Stimulated activated CD8-positive, alpha-beta memory T cell treated with anti-CD3 and anti-CD28 coated beads, Interleukin-12 subunit alpha, Interleukin-12 subunit beta, amount 100 ng/mL, for 1 hour (primary cell): ENCODE results near the gene CYP3A7.
"Not testable (repeated sequence)": the region's sequence is repeated elsewhere in the genome, so short reads cannot be mapped to it uniquely, and the experiment has no call there.

Experiments used
- DNase-seq: peaks from one replicate; pipeline ENCODE4 v3.0.0-alpha.2; 2020; ENCODE audit warnings: low read depth

The CYP3A7 gene

DNA sequence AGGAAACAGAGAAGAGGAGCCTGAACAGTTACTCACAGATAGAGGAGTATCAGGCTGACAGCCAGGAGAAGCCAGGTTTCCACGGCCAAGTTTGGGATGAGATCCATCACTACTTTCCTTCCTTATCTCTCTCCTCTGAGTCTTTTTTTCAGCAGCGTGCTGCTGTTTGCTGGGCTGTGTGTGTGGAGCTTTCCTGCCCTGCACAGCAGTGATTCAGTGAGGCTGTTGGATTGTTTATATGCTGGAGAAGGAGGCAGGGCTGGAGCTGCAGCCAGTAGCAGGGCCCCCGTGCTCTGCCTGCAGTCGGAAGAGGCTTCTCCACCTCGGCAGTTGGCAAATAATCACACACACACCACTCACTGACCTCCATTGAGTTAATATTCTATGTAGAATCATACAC lies at the start of gene CYP3A7:
Gene CYP3A7, minus strand, starts transcription at position 210 of the 400 bp plus-strand sequence. Its CDS starts 103 bp downstream, at position 107.
- no peak for DNase-seq

DNA sequence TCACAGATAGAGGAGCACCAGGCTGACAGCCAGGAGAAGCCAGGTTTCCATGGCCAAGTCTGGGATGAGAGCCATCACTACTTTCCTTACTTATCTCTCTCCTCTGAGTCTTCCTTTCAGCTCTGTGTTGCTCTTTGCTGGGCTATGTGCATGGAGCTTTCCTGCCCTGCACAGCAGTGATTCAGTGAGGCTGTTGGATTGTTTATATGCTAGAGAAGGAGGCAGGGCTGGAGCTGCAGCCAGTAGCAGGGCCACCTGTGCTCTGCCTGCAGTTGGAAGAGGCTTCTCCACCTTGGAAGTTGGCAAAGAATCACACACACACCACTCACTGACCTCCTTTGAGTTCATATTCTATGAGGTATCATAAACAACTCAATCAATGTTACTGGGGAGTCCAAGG lies 49.0 kb upstream of the CYP3A7 start, which contains the start of gene CYP3A4:
Gene CYP3A4, minus strand, starts transcription at position 178 of the 400 bp plus-strand sequence. Its CDS starts 103 bp downstream, at position 75.
- DNase-seq, result no peak

DNA sequence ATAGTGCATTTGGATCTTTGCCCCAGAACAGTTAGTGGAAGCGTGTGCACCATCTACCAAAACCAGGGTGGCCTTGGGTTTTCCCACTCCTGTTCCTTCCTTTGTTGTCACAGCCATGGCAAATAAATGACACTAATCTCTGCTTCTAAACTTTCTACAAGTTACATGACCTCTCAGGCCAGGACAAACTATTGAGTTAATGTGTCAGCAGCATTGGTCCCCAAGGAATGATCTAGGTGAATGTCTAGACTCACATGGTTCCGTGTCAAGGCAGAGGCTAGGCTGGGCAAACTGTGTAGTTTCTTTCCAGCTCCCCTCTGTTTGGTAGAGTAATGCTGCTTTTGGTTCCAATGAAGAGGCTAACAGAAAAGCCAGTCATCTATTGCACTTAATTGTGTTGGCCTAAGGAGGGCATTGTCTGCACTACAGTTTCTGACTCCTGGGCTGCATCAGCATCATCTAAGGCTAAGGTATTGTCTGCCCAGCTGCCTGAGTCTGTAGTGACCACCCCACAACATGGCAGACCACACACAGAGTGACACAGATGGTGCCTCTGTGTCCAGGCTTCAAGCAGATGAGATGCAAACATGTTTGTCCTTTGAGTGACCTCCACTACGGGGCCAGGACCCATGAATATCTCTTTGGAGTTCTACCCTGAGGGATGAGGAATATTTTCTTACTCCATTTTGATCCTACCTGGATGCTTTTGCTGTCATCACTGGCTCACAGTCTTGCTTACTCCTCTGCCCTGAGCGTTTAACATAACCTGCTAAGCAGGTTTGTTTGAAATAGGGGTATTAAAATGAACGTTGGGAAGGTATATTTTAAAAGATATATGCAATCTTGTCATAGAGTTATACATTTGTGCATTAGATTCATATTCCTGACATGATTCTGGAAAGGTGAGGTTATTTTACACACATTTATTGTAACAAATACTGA lies 47.3 kb upstream of the CYP3A7 start:
- no peak for DNase-seq

DNA sequence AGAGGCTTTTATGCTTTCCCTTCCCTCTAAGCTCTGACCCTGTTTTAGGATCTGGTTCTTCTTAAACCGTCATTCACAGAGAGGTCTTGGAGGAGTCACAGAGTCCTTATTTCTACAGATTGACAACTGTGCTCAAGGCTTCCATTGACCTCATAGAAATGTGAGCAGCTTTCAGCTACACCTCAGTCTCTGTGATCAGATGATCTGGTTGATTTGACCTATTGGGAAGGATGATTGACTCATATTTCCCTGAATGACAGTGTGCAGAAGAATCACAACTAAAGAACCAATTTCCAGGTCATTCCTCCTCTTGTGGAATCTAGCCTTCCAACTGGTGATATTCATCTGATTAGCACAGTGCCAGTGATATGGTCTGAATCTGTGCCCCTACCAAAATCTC lies 45.6 kb upstream of the CYP3A7 start:
- DNase-seq, result no peak

DNA sequence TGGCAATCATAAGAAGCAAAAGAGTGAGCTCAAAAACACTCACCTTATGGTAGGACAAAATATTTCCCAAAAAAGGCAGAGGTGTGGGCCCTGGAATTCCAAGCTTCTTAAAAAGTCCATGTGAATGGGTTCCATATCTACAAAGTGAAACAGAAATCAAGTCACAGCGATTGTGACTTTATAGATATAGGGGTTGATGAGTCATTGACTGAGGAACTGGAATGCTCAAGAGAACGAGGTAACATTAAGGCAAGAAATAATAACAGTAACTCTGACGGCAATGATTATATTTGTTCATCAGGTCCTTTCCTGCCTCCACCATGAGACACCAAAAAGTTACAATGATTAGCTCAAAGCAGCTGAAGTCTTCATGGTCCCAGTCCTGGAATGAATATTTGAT lies 45.0 kb upstream of the CYP3A7 start:
- DNase-seq, result no peak

DNA sequence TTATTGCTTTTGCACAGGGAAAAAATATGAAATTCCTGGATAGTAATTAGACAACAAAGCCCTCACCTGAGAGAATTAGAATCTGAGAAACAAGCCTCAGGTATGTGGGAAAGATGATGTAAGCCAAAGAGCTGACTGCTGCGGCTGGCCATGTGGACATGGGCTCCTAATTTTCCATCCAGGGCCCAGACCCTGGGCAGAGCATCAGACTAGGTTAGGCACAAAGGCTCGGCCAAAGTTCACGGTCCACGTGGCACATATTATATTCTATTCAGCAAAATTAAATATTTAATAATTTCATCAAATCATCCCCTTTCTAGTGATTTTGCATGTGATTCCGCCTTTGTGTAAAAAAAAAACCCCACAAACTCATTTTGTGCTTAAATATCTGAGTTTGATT lies 43.9 kb upstream of the CYP3A7 start:
- DNase-seq, result no peak

DNA sequence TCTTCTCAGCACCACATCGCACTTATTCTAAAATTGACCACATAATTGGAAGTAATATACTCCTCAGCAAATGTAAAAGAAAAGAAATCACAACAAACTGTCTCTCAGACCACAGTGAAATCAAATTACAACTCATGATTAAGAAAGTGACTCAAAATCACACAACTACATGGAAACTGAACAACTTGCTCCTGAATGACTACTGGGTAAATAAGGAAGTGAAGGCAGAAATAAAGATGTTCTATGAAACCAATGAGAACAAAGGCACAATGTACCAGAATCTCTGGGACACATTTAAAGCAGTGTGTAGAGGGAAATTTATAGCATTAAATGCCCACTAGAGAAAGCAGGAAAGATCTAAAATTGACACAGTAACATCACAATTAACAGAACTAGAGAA lies 38.4 kb upstream of the CYP3A7 start:
- not testable (repeated sequence) for DNase-seq

DNA sequence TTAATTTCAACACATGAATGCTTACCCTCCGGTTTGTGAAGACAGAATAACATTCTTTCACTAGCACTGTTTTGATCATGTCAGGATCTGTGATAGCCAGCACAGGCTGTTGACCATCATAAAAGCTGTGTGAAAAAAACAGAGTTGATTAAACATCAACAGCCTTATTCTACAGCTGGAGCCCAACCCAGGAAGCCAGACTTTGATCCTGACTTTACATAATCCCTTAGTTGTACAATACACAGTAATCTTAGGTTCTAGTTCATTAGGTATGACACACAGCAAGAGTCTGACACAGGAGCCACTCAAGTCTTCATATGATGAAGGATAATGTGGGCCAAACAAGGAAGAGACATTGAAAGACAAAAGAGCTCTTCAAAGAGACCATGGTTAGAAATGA lies 37.6 kb upstream of the CYP3A7 start:
- DNase-seq, result no peak

DNA sequence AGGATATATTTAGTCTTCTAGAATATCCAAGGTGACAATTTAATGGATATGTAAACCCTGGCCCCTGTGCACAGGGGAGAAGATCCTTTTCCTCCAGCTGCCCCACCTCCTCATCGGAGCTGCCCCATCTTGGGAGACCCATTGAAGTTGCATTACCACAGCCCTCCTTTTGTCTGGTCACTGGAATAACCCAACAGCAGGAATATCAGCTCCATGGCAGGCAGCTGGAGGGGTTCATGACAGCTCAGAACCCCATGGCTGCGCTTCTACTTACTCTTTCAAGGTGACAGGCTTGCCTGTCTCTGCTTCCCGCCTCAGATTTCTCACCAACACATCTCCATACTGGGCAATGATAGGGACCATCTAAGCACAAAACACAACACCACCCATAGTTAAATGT lies 34.5 kb upstream of the CYP3A7 start:
- not testable (repeated sequence) for DNase-seq

DNA sequence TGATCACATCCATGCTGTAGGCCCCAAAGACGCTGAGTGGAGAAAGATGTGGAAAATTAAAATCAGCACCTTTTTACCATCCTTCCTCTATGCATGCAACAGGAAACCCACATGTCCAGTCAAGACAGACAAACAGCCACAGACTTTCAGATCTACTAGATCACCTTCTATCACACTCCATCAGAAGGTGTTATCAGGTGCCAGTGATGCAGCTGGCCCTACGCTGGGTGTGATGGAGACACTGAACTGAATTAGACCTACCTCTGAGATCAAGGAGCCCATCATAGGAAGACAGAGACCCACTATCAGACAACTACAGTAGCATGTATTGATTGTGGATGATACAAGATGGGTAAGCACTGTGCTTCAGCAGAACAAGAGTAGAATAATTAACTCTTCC lies 33.5 kb upstream of the CYP3A7 start:
- no peak for DNase-seq

DNA sequence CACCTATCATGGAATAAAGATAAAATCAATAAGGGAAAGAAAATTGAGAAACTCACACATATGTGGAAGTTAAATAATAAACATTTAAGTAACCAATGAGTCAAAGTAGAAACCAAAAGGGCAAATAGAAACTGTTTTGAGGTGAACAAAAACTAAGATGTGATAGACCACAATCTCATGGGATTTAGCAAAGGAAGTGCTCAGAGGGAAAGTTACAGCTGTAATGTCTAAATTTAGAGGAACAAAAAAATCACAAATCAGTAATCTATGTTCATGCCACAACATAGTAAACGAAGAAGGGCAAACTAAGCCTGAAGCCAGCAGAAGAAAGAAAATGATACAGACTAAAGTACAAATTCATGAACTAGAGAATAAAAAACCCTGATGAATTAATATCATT lies 32.7 kb upstream of the CYP3A7 start:
- no peak for DNase-seq

DNA sequence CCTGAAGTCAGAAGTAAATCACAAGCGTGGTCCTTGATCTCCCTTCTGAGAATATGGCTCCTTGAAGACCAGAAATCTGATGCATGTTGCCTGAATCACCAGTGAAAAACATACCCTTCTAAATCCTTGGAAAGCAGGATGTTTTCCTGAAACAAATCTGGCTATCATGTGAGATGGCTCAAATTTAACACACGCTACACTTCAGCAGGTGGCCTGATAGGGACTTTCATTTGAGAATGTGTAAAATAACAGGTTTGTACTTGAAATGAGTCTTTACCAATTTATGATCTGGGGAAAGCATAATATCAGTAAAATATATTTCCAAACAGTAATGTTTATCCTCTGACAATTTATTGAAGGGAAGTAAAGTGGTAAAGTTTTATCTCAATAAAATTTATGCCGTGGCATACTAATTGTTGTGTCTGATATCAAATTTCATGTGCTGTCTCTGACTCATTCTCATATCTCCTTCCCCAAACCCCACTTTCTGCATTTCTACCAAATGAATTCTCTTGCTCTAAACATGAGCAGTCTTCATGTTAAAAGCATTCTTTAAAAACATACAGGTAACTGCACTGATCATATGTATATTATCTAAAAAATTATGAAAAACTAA lies 31.6 kb upstream of the CYP3A7 start:
- DNase-seq, result no peak

DNA sequence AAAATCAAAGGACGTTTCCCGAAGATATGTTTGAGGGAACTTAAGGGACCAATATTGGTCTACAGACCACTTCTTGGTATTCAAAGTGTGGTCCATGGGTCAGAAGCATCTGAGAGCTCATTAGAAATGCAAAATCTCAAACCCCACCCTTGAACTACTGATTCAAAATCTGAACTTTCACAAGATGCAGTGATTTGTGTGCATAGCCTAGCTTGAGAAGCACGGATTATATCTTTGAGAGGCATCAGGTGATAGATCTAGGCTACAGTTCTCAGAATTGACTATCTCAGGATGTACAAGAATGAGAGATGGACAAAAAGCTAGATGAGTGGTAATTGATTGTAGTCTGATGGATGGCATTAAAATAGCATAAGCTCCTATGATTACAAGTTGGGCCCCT lies 29.5 kb upstream of the CYP3A7 start:
- DNase-seq, result no peak

DNA sequence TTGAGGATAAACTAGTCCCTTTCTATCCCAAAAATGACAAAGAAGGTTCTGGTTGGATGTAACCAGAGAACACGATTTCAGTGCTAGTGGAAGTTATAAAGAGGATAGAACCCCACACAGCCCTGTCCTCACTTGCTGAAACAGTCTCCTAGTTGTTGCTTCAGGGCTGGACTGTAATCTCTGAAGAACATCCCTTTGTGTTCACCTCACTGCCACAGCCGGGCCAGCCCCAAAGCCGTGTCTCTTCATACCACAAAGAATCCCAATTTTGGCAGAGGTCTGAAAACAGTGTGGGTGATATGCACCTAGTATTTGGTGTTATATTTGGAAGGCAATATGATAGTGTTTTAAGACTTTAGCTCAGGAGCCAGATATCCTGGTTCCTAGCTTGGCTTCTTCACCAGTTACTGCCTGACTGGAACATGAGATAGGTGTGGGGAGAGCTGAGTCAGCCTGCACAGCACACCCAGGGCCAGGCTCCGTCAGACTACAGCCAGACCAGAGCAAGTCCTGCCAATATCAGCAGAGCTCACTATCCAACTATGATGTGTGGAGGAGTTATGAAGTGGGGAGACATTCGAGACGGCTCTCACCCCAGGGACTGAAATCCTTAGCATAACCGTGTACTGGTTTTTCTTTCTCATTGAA lies 27.8 kb upstream of the CYP3A7 start:
- no peak for DNase-seq

DNA sequence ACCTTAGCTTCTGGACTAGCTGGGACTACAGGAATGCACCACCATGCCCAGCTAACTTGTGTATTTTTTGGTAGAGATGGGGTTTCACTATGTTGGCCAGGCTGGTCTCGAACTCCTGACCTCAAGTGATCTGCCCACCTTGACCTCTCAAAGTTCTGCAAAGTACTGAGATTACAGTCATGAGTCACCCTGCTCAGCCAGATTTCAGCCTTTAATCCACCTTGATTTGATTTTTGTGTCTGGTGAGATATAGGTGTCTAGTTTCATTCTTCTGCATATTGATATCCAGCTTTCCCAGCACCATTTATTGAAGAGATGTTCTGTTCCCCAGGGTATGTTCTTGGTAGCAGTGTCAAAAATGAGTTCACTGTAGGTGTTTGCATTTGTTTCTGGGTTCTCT lies 20.1 kb upstream of the CYP3A7 start:
- DNase-seq, result no peak

DNA sequence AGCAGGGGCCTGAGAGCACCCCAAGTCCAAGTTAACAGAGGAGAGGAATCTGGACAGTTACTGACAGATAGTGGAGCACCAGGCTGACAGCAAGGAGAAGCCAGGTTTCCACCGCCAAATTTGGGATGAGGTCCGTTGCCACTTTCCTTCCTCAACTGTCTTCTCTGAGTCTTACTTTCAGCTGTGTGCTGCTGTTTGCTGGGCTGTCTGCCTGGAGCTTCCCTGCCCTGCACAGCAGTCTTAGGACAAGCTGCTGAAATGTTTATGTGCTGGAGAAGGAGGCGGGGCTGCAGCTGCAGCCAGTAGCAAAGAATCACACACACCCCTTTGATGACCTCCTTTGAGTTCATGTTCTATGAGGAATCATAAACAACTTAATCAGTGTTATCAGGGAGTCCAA lies 17.4 kb upstream of the CYP3A7 start:
- DNase-seq, result no peak

DNA sequence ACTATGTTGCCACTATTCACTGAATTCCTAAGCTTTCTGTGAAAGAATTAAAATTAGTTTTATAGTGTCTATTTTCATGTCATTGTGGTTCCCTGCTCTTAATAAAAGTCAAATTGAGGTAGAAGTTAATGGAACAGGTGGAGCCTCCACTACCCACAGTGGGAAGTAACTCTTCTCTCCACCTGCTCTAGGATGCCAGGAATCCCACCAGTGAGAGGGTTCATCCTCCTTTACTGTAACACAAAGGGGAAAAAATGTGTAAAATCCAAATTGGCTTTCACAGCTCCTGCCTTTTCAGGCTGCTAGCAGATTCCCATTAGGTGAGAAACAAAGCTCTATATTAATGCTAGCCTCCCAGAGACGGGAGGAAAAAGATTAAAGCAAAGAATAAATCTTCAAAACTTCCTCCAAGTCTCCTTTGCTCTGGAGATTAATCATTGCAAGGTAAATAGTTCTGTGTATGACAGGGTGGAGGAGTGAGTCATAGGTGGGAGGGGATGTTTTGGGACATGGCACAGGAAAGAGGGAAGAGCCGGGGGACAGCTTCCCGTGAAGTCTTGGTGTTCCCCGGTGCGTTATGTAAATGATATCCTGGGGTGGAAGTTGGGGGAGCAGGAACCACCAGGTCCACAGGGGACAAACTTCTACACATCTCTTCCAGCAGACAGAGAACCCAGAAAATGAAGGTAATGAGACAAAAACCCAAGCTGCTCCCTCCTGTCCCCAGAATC lies 16.5 kb upstream of the CYP3A7 start:
- DNase-seq, result not testable (repeated sequence)

DNA sequence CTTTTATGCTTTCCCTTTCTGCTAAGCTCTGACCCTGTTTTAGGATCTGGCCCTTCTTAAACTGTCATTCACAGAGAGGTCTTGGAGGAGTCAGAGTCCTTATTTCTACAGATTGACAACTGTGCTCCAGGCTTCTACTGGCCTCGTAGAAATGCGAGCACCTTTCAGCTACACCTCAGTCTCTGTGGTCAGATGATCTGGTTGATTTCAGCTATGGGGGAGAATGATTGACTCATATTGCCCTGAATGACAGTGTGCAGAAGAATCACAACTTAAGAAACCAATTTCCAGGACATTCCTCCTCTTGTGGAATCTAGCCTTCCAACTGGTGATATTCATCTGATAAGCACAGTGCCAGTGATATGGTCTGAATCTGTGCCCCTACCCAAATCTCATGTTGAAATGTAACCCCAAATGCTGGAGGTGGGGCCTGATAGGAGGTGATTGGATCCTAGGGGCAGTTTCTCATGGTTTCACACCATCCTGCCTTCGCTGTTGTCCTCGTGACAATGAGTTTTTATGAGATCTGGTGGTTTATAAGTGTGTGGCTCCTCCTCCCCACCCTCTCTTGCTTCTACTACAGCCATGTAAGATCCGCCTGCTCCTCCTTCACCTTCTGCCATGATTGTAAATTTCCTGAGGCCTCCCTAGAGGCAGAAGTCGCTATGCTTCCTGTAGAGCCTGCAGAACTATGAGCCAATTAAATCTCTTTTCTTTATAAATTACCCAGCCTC lies 14.0 kb upstream of the CYP3A7 start:
- no peak for DNase-seq

DNA sequence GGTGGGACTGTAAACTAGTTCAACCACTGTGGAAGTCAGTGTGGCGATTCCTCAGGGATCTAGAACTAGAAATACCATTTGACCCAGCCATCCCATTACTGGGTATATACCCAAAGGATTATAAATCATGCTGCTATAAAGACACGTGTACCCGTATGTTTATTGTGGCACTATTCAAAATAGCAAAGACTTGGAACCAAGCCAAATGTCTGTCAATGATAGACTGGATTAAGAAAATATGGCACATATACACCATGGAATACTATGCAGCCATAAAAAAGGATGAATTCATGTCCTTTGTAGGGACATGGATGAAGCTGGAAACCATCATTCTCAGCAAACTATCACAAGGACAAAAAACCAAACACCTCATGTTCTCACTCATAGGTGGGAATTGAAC lies 11.9 kb upstream of the CYP3A7 start:
- DNase-seq, result not testable (repeated sequence)

DNA sequence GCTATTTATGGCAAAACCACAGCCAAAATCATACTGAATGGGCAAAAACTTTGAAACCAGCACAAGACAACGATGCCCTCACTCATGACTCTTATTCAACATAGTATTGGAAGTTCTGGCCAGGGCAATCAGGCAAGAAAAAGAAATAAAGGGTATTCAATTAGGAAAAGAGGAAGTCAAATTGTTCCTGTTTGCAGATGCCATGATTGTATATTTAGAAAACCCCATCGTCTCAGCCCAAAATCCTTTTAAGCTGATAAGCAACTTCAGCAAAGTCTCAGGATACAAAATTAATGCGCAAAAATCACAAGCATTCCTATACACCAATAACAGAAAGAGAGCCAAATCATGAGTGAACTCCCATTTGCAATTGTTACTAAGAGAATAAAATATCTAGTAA lies 10.4 kb upstream of the CYP3A7 start:
- DNase-seq, result not testable (repeated sequence)

DNA sequence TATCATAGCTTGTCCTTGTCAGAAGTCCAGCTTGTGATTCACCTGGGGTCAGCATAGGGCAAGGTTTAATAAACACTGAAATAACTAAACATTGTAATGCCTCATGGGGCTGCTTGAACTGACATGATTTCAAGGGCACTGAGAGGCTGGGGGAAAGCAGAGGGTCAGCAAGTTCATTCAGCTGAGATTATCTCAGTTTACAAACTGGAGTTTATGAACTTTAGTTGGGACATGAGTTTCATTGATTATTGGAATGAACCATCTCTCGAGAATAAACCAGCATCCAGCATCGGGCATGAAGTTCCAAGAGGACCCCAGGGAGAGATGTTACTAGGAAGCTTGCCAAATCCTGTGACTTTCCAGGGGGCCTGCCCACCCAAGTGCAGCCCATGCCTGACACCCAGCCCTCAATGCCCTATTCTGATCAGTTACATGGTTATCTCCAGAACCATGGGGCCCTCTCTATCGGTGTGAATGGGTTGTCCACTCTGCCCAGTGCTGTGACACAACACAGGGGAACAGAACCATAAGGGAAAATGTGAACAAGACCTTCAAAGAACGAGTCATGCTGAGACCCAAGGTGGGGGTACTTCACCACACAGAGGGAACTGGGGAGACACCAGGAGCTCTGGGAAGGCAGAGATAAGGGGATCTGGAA lies 7.9 kb upstream of the CYP3A7 start:
- DNase-seq, result no peak
